Activated CD8-positive, alpha-beta memory T cell treated with anti-CD3 and anti-CD28 coated beads, Interleukin-2, amount 10 ng/mL, durations not matched to agents 7 days and 5 days (primary cell): ENCODE measurements around the gene RANBP6. TPM values are rescaled to one million over a fixed set of nuclear protein-coding genes. Genes with fewer than 3 reads are reported as not detected.
"Not testable (repeated sequence)": the region's sequence is repeated elsewhere in the genome, so short reads cannot be mapped to it uniquely, and the experiment has no call there.

Source experiments
- ATAC-seq: fragments of 150-1000 bp; cut with Tn5 transposase; one replicate; pipeline ENCODE4 v1.10.0; 2021; ENCODE audit warnings: moderate library complexity
- CTCF ChIA-PET: fragments of 350-600 bp; sonication (Branson Sonifier 250); formaldehyde crosslinking; loops from one replicate; lab custom pipeline; 2021; ENCODE audit warnings: antibody characterized with exemption; lab: Charles Lee
- DNase-seq: peaks from one replicate; pipeline ENCODE4 v3.0.0-alpha.2; 2020
- H3K27ac Mint-ChIP-seq: one replicate; pipeline ENCODE4 v1.8.0; 2021; ENCODE audit warnings: mild to moderate bottlenecking, mixed read lengths
- H3K27me3 Mint-ChIP-seq: one replicate; pipeline ENCODE4 v1.8.0; 2021; ENCODE audit warnings: mixed read lengths
- H3K36me3 Mint-ChIP-seq: one replicate; pipeline ENCODE4 v1.8.0; 2021; ENCODE audit warnings: mild to moderate bottlenecking, mixed read lengths
- H3K4me1 Mint-ChIP-seq: one replicate; pipeline ENCODE4 v1.8.0; 2021; ENCODE audit warnings: mixed read lengths
- H3K4me3 Mint-ChIP-seq: one replicate; pipeline ENCODE4 v1.8.0; 2021; ENCODE audit warnings: mild to moderate bottlenecking, moderate library complexity, mixed read lengths
- H3K9me3 Mint-ChIP-seq: one replicate; pipeline ENCODE4 v1.8.0; 2022; ENCODE audit warnings: low read depth, mixed read lengths
- total RNA-seq, 2 experiments: library from RNA; stranded (reverse); gene quantifications; one replicate each; pipeline ENCODE4 v1.2.3, GENCODE V29; 2021

Gene RANBP6
- total RNA-seq, 2 experiments from 2014 or later, result 18.8 to 24.0 TPM

- no peak for DNase-seq
- H3K9me3 Mint-ChIP-seq, result no peaks in the 10 kb centered on the region
- H3K27ac Mint-ChIP-seq, result no peak overlapping the region
- H3K27me3 Mint-ChIP-seq, result peaks cover 25% of the 10 kb centered on the region
- no peak for ATAC-seq
- H3K4me1 Mint-ChIP-seq, result no peaks in the 10 kb centered on the region
- CTCF ChIA-PET, result no interaction called here
- H3K4me3 Mint-ChIP-seq, result no peak overlapping the region
- no peaks in the 10 kb centered on the region for H3K36me3 Mint-ChIP-seq
These were observed 21.0 kb upstream of the RANBP6 start for GRCh38 chr9:6036391-6036790.

DNA sequence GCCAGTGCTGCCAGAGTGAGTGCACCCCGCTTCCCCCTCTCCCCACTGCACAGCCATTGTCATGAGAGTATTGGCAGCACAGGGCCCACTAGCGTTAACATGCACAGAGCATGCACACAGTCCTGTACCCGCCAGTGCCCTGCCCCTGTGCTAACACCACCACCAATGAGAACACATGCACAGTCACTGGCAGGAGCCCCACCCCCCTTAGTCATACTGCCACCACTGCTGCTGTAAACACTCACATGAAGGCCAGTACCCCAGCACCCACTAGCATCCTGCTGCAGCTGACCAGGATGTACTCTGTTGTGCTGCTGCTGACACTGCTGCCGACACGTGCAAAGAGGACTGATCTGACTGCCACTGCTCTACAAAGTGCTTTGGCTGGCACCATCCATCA is 19.5 kb upstream of the RANBP6 start:
- H3K9me3 Mint-ChIP-seq, result no peaks in the 10 kb centered on the region
- CTCF ChIA-PET, result no interaction called here

GRCh38 chr9:6029604-6030274 is 14.3 kb upstream of the RANBP6 start:
- no peaks in the 10 kb centered on the region for H3K4me1 Mint-ChIP-seq
- no peaks in the 10 kb centered on the region for H3K36me3 Mint-ChIP-seq
- H3K4me3 Mint-ChIP-seq, result no peak overlapping the region
- no peak overlapping the region for H3K27ac Mint-ChIP-seq
- H3K9me3 Mint-ChIP-seq, result no peaks in the 10 kb centered on the region
- ATAC-seq (no peak), DNase-seq (no peak)
- H3K27me3 Mint-ChIP-seq, result peaks cover 24% of the 10 kb centered on the region
- CTCF ChIA-PET, result interaction anchor here (1.0 to 2.0 kb wide), 2 partner anchors 19 to 24 kb away, joined by 4 read pairs; no protein-coding TSS in a partner anchor

More for the DNA sequence above, 19.5 kb upstream of the RANBP6 start:
- Mint-ChIP-seq H3K27me3 (peaks cover 25% of the 10 kb centered on the region), H3K4me1 (no peaks in the 10 kb centered on the region), H3K27ac (peak overlapping the region; percentile 61), H3K4me3 (no peak overlapping the region), H3K36me3 (no peaks in the 10 kb centered on the region)
- DNase-seq (no peak), ATAC-seq (no peak)

GRCh38 chr9:6024035-6024554 is 8.7 kb upstream of the RANBP6 start:
- no peaks in the 10 kb centered on the region for H3K9me3 Mint-ChIP-seq
- H3K4me1 Mint-ChIP-seq, result peaks cover 6% of the 10 kb centered on the region
- ATAC-seq (peak; percentile 73), DNase-seq (peak; percentile 49)
- H3K27ac Mint-ChIP-seq, result no peak overlapping the region
- H3K36me3 Mint-ChIP-seq, result no peaks in the 10 kb centered on the region
- H3K27me3 Mint-ChIP-seq, result peaks cover 13% of the 10 kb centered on the region
- no peak overlapping the region for H3K4me3 Mint-ChIP-seq
- CTCF ChIA-PET, result interaction anchor here (0.8 to 2.9 kb wide), 11 partner anchors 9 to 545 kb away, joined by 3 to 13 read pairs (median 4); partner anchors contain the start of gene RANBP6

DNA sequence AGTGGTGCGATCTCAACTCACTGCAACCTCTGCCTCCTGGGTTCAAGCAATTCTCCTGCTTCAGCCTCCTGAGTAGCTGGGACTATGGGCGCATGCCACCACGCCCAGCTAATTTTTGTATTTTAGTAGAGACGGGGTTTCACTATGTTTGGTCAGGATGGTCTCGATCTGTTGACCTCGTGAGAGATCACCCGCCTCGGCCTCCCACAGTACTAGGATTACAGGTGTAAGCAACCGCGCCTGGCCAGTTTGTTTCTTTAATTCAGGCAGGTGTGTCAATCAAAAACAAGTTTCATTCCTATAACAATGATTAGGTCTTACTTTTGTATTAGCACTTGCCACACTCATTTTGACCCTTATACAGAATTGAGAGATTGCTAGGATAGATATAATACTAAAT is 1.6 kb upstream of the RANBP6 start:
- H3K4me3 Mint-ChIP-seq, ATAC-seq, H3K9me3 Mint-ChIP-seq, H3K27me3 Mint-ChIP-seq, H3K27ac Mint-ChIP-seq, DNase-seq: not testable (repeated sequence)
- CTCF ChIA-PET, result interaction anchor here (1.0 to 2.7 kb wide), 2 partner anchors 131 kb away, joined by 4 to 14 read pairs; no protein-coding TSS in a partner anchor
- peaks cover 26% of the 10 kb centered on the region for H3K36me3 Mint-ChIP-seq
- H3K4me1 Mint-ChIP-seq, result peaks cover 39% of the 10 kb centered on the region

GRCh38 chr9:6014670-6015270 is 654 bp downstream of the RANBP6 start:
- H3K36me3 Mint-ChIP-seq, result peaks cover 37% of the 10 kb centered on the region
- ATAC-seq (peak; percentile 38), DNase-seq (peak; percentile 43)
- no peaks in the 10 kb centered on the region for H3K27me3 Mint-ChIP-seq
- peak overlapping the region; percentile 99 for H3K27ac Mint-ChIP-seq
- H3K4me1 Mint-ChIP-seq, result peaks cover 52% of the 10 kb centered on the region
- CTCF ChIA-PET, result interaction anchor here (1.7 to 2.7 kb wide), 3 partner anchors 10 to 129 kb away, joined by 4 to 14 read pairs (median 13); no protein-coding TSS in a partner anchor
- peak overlapping the region; percentile 82 for H3K4me3 Mint-ChIP-seq
- H3K9me3 Mint-ChIP-seq, result peaks cover 2% of the 10 kb centered on the region

- DNase-seq (peak; percentile 98), ATAC-seq (peak; percentile 79)
- H3K9me3 Mint-ChIP-seq, result no peaks in the 10 kb centered on the region
- peaks cover 61% of the 10 kb centered on the region for H3K4me1 Mint-ChIP-seq
- H3K27ac Mint-ChIP-seq, result peak overlapping the region; percentile 86
- H3K36me3 Mint-ChIP-seq, result peaks cover 31% of the 10 kb centered on the region
- peak overlapping the region; percentile 70 for H3K4me3 Mint-ChIP-seq
- H3K27me3 Mint-ChIP-seq, result no peaks in the 10 kb centered on the region
- CTCF ChIA-PET, result interaction anchor here (0.9 to 1.5 kb wide), 6 partner anchors 14 to 450 kb away, joined by 3 to 7 read pairs (median 4); no protein-coding TSS in a partner anchor
These were observed 7.0 kb downstream of the RANBP6 start for GRCh38 chr9:6008169-6008979.

GRCh38 chr9:6007770-6008168 is 7.7 kb downstream of the RANBP6 start:
- Mint-ChIP-seq H3K4me1 (peaks cover 56% of the 10 kb centered on the region), H3K27me3 (no peaks in the 10 kb centered on the region), H3K4me3 (peak overlapping the region; percentile 94), H3K9me3 (no peaks in the 10 kb centered on the region), H3K36me3 (peaks cover 27% of the 10 kb centered on the region), H3K27ac (peak overlapping the region; percentile 92)
- peak; percentile 84 for DNase-seq
- CTCF ChIA-PET, result interaction anchor here (0.9 to 1.3 kb wide), 6 partner anchors 15 to 449 kb away, joined by 3 to 7 read pairs (median 4); no protein-coding TSS in a partner anchor
- ATAC-seq, result peak; percentile 56

- peak; percentile 97 for DNase-seq
- H3K36me3 Mint-ChIP-seq, result peaks cover 21% of the 10 kb centered on the region
- peak; percentile 85 for ATAC-seq
- no peaks in the 10 kb centered on the region for H3K9me3 Mint-ChIP-seq
- peak overlapping the region; percentile 94 for H3K4me3 Mint-ChIP-seq
- peaks cover 51% of the 10 kb centered on the region for H3K4me1 Mint-ChIP-seq
- H3K27ac Mint-ChIP-seq, result peak overlapping the region; percentile 92
- CTCF ChIA-PET, result interaction anchor here (1.2 to 1.3 kb wide), 4 partner anchors 15 to 448 kb away, joined by 3 to 5 read pairs (median 4); no protein-coding TSS in a partner anchor
- no peaks in the 10 kb centered on the region for H3K27me3 Mint-ChIP-seq
These were observed 8.2 kb downstream of the RANBP6 start for GRCh38 chr9:6007058-6007769.

DNA sequence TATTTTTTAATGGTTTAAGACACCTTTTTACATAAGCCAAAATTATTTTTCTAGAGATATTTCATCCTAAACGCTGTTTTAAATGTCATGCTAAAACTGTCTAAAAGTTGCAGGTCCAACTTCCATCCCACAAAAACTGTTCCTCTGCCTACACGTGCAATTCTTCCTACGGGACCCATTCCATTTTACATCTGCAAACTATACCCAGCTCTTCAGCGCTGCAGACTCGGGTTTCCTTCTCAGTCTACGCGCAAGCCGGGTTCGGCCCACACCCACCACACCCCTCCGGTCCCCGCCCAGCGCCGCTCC is 8.7 kb downstream of the RANBP6 start:
- DNase-seq (no peak), ATAC-seq (no peak)
- CTCF ChIA-PET, result interaction anchor here (1.3 kb wide), 2 partner anchors 164 to 170 kb away, joined by 3 to 5 read pairs; no protein-coding TSS in a partner anchor
- Mint-ChIP-seq H3K36me3 (peaks cover 19% of the 10 kb centered on the region), H3K4me1 (peaks cover 47% of the 10 kb centered on the region), H3K27ac (peak overlapping the region; percentile 92), H3K4me3 (peak overlapping the region; percentile 94), H3K9me3 (no peaks in the 10 kb centered on the region), H3K27me3 (no peaks in the 10 kb centered on the region)

DNA sequence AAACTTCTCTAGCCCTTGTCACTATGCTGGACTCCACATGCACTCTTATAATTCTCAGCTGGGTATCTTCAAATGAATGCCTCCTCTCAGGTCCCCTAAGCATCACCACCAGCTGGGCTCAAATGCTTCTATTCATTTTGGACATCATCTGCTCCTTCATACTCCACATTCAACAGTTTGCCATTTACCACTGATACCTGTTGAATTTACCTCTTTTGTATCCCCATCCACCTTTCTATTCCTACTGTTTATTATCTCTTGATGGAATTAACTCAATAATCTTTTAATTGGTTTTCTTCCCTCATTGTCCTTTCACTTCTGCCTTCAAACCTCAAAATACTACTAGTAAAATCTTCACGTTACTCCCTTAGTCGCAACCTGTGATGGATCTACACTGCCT is 14.5 kb downstream of the RANBP6 start:
- no peaks in the 10 kb centered on the region for H3K9me3 Mint-ChIP-seq
- H3K27me3 Mint-ChIP-seq, result no peaks in the 10 kb centered on the region
- ATAC-seq (no peak), DNase-seq (no peak)
- H3K36me3 Mint-ChIP-seq, result peaks cover 9% of the 10 kb centered on the region
- H3K4me3 Mint-ChIP-seq, result no peak overlapping the region
- H3K27ac Mint-ChIP-seq, result no peak overlapping the region
- H3K4me1 Mint-ChIP-seq, result peaks cover 33% of the 10 kb centered on the region
- CTCF ChIA-PET, result interaction anchor here (1.4 kb wide), 1 partner anchor 115 kb away, joined by 6 read pairs; no protein-coding TSS in a partner anchor

DNA sequence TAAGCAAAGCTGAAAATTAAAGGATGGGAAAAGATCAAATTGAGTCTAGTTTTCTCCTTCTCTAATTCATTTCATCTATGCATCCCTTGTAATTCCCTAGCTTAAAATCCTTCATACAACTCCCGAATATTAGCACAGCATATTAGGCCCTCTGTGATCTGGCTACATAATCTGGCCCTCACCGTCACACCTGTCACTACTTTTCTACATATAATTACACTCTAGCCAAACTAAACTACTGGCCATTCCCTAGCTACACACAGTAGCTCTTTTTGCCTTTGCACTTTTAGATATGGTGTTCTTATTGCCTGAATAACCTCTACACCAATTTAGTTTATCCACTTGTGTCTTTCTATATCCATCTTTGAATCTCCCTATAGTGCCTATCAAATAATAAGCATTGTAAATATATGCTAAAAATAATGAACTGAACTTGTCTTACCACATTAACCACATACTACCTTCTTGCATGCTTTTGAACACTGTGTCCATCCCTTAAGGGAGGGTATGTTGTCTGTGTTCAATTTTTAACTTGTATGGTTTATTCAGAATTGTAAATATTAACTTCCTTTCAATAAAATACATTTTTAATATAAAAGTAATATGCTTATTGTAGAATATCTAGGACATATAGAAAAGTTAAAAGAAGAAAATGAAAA is 15.9 kb downstream of the RANBP6 start:
- Mint-ChIP-seq H3K4me3 (no peak overlapping the region), H3K4me1 (peaks cover 33% of the 10 kb centered on the region)

More for the DNA sequence above, 15.9 kb downstream of the RANBP6 start:
- CTCF ChIA-PET, result interaction anchor here (0.9 to 1.2 kb wide), 3 partner anchors 25 to 120 kb away, joined by 3 to 4 read pairs (median 3); no protein-coding TSS in a partner anchor
- peaks cover 12% of the 10 kb centered on the region for H3K36me3 Mint-ChIP-seq
- no peak for ATAC-seq
- H3K27ac Mint-ChIP-seq, result no peak overlapping the region
- DNase-seq, result no peak
- no peaks in the 10 kb centered on the region for H3K9me3 Mint-ChIP-seq
- H3K27me3 Mint-ChIP-seq, result no peaks in the 10 kb centered on the region
